AG09319 (cell line): ENCODE measurements around the gene CACNA1I.

ENCODE experiments used
- DNase-seq: peaks from one replicate; pipeline ENCODE4 v3.0.0-alpha.2; 2010; ENCODE audit warnings: low read depth; ENCODE audit errors: extremely low read depth
- TF ChIP-seq, protein P1 (sequence below): IDR thresholded peaks from 2 replicates; pipeline ENCODE4 v1.5.1; 2011; ENCODE audit warnings: low read depth, mild to moderate bottlenecking, inconsistent platforms, low read length, moderate library complexity

CACNA1I gene

DNA sequence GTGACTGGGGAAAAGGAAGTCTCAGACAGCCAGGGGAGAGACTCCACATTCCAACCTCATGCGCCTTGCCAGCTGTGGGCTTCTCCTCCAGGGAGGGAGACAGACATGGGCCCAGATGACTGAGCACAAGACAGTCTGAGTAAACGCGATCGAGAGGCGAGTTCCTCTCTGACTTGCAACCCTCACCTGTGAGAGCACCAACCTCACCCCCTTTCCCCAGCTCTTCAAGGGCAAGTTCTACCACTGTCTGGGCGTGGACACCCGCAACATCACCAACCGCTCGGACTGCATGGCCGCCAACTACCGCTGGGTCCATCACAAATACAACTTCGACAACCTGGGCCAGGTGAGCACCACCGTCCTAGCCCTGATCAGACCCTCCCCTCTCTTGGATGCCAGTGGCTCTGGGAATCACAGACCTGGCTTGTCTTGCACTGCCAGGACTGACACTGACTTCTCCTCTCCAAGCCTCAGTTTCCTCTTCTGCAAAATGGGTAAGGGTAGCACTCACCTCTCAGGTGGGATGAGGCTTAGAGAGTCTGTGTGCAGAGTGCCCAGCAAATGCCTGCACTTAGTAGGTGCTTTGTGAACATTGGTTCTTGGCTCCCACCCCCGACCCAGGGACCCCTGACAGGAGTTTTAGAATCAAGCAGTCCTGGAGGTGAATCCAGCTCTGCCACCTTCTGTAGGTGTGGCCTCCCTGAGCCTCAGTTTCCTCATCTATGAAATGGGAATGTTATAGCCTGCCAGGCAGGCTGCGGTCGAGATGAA is 95.3 kb downstream of the CACNA1I start:
- TF ChIP-seq, protein P1, sequence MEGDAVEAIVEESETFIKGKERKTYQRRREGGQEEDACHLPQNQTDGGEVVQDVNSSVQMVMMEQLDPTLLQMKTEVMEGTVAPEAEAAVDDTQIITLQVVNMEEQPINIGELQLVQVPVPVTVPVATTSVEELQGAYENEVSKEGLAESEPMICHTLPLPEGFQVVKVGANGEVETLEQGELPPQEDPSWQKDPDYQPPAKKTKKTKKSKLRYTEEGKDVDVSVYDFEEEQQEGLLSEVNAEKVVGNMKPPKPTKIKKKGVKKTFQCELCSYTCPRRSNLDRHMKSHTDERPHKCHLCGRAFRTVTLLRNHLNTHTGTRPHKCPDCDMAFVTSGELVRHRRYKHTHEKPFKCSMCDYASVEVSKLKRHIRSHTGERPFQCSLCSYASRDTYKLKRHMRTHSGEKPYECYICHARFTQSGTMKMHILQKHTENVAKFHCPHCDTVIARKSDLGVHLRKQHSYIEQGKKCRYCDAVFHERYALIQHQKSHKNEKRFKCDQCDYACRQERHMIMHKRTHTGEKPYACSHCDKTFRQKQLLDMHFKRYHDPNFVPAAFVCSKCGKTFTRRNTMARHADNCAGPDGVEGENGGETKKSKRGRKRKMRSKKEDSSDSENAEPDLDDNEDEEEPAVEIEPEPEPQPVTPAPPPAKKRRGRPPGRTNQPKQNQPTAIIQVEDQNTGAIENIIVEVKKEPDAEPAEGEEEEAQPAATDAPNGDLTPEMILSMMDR = no peak
- DNase-seq = no peak

DNA sequence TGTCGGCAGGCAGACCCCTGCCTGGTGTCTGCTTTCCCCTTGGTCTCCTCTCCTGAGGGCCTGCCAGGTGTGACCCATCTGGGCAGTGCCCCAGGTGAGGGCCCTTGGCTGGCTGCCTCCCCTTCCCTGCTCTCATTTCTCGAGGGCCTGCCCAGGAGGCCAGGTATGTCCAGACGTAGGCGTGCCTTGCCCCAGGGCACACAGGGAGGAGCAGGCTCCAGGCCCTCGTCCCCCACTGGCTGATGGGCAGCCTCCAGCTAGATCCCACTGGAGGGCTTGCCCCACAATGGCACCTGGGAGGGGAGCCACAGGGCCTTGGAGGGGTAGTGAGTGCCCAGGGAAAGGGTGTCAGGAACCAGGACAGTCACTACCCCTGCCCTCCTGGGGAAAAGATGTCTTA is 95.9 kb downstream of the CACNA1I start:
- no peak for DNase-seq
- TF ChIP-seq, protein P1 = no peak

DNA sequence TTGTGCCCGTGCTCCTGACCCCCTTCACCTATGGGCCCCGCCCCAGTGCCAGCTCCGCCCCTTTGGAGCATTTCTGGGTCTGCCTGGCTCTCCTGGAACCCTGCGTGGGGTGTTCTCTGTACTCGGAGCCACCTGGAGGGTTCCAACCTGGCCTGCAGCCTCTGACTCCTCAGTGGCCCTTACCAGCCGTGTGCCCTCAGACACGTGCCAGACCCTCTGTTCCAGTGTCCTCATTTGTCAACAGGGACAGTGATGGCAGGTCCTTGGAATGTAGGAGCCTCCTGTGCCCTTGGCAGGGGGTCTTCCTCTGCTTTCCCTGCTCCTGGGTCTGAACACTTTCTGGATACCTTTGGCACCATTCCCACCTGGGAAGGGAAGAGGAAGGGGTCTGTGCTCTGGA is 96.4 kb downstream of the CACNA1I start:
- TF ChIP-seq, protein P1 = no peak
- no peak for DNase-seq

DNA sequence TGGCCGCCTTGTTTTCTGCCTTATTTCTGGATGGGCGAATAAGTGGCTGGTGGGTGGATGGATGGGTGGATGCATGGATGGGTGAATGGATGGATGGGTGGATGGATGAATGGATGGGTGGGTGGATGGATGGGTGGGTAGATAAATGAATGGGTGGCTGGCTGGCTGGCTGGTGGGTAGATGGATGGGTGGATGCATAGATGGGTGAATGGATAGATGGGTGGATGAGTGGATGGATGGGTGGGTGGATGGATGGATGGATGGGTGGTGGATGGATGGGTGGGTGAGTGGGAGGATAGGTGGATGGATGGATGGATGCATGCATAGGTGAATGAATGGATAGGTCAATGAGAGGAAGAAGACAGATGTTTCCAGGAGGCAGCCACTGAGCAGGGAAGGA is 98.9 kb downstream of the CACNA1I start:
- TF ChIP-seq, protein P1 = no peak
- DNase-seq = no peak

DNA sequence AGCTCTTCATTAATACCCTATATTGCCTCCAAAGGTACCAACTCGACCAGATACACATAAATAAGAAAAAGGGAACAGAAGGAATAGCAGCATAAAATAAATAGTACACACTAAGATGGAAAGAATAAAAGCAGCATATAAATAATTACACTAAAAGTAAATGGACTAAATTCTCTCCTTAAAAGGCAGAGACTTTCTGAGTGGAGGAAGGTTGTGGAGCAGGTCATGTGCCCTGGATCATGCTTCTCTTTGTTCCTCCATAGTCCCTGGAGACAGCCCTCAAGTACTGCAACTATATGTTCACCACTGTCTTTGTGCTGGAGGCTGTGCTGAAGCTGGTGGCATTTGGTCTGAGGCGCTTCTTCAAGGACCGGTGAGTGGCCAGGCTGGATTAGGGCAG is 101.4 kb downstream of the CACNA1I start:
- TF ChIP-seq, protein P1 = no peak
- no peak for DNase-seq

DNA sequence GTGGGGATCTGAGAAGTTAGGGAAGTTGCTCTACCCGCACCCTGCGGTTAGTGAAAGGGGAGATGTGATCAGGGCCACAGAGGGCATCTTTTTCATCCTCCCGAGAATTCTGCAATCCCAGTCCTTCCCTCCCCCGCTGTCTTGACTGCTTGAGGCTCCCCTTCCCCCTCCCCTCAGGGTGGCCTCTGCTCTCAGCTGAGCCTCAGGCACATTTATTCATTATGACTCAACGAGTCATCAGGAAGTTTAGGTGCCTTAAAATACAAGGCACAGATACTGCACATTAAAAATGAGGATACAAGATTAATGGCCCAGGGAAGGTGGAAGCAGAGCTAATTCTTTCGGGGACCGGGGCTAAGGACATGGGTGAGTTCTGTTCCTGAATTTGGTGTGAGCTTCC is 104.0 kb downstream of the CACNA1I start:
- TF ChIP-seq, protein P1 = no peak
- DNase-seq = no peak

DNA sequence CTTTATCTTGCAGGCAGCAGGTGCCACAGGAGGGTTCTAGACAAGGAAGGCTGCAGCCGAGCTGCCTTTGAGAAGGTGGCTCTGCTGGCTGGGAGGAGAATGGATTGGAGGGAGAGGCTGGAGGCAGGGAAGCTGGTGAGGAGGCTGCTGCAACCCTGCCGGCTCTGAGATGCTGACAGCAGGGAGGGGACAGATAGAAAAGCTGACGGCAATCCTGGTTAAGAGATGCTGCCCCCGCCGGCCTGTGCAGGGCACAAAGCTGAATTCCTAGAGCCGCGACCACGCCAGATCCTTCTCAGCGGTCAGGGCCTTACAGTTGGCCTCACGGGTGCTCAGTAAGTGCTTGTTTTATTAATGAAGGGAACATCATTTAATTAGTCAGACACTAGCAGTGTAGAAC is 105.4 kb downstream of the CACNA1I start:
- DNase-seq = no peak
- TF ChIP-seq, protein P1 = no peak
